Endothelial cell of umbilical vein (primary cell): ENCODE measurements around the gene TAOK1.

ENCODE experiments used
- EZH2 ChIP-seq: IDR thresholded peaks from 2 replicates; pipeline ENCODE4 v1.6.1; 2012; ENCODE audit warnings: borderline replicate concordance, low read depth, mild to moderate bottlenecking, moderate library complexity, low read length, inconsistent platforms; ENCODE audit not compliant: severe bottlenecking
- FOS ChIP-seq: IDR thresholded peaks from 2 replicates; pipeline ENCODE4 v1.6.1; 2011; ENCODE audit warnings: mild to moderate bottlenecking, low read length, moderate library complexity, borderline replicate concordance; ENCODE audit not compliant: insufficient read depth
- GATA2 ChIP-seq: IDR thresholded peaks from 2 replicates; pipeline ENCODE4 v1.7.0; 2011; ENCODE audit warnings: low read depth, mild to moderate bottlenecking, moderate library complexity, mixed read lengths, low read length; ENCODE audit not compliant: insufficient read length, insufficient read depth
- JUN ChIP-seq: IDR thresholded peaks from 2 replicates; pipeline ENCODE4 v1.6.1; 2011; ENCODE audit warnings: borderline replicate concordance, low read depth; ENCODE audit not compliant: insufficient read length, insufficient read depth
- POLR2A ChIP-seq: IDR thresholded peaks from 2 replicates; pipeline ENCODE4 v1.6.1; 2012; ENCODE audit warnings: low read depth, mild to moderate bottlenecking, control low read depth, low read length
- POLR2AphosphoS5 ChIP-seq: IDR thresholded peaks from 2 replicates; pipeline ENCODE4 v1.6.1; 2012; ENCODE audit warnings: low read depth, mild to moderate bottlenecking, control low read depth, low read length, moderate library complexity; ENCODE audit not compliant: insufficient read depth
- TF ChIP-seq, protein P1 (sequence below), 2 donors: IDR thresholded peaks; 1 replicate in 1 of 2; 2 replicates in 1 of 2; pipeline ENCODE4 v1.5.1; 2011; ENCODE audit warnings: low read length in 2 of 2, mild to moderate bottlenecking in 2 of 2, moderate library complexity in 2 of 2, control low read depth in 1 of 2, inconsistent platforms in 1 of 2, low read depth in 1 of 2; ENCODE audit not compliant: insufficient read depth in 1 of 2; ENCODE audit errors: extremely low read depth in 1 of 2
- TF ChIP-seq, protein P2 (sequence below): IDR thresholded peaks from 2 replicates; pipeline ENCODE4 v1.6.1; 2011; ENCODE audit not compliant: insufficient read depth, insufficient read length

DNA sequence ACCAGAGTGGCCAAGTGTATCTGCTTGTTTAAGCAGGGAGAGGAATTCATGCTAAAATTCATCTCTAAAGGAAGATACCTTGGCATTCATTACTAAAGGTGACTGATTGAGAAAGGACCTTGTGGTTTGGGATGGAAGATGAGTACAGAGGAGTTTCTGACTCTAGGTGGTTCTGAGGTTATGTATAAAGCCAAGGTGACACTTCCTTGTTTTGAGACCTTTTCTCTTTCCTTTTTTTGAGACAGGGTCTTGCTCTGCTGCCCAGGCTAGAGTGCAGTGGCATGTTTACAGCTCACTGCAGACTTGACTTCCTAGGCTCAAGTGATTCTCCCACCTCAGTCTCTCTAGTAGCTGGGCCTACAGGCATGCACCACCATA, 167.6 kb downstream of the TAOK1 start:
- TF ChIP-seq, protein P1, sequence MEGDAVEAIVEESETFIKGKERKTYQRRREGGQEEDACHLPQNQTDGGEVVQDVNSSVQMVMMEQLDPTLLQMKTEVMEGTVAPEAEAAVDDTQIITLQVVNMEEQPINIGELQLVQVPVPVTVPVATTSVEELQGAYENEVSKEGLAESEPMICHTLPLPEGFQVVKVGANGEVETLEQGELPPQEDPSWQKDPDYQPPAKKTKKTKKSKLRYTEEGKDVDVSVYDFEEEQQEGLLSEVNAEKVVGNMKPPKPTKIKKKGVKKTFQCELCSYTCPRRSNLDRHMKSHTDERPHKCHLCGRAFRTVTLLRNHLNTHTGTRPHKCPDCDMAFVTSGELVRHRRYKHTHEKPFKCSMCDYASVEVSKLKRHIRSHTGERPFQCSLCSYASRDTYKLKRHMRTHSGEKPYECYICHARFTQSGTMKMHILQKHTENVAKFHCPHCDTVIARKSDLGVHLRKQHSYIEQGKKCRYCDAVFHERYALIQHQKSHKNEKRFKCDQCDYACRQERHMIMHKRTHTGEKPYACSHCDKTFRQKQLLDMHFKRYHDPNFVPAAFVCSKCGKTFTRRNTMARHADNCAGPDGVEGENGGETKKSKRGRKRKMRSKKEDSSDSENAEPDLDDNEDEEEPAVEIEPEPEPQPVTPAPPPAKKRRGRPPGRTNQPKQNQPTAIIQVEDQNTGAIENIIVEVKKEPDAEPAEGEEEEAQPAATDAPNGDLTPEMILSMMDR (IDR thresholded peaks at IDR 0.05; ENCODE audit: extremely low read depth in 1 of 2, insufficient read depth in 1 of 2, low read depth in 1 of 2, low read length in 2 of 2): no peak
- TF ChIP-seq GATA2: no peak
- TF ChIP-seq EZH2: no peak
- no peak for TF ChIP-seq POLR2A
- no peak for TF ChIP-seq JUN
- TF ChIP-seq, protein P2, sequence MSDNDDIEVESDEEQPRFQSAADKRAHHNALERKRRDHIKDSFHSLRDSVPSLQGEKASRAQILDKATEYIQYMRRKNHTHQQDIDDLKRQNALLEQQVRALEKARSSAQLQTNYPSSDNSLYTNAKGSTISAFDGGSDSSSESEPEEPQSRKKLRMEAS: no peak
- no peak for TF ChIP-seq POLR2AphosphoS5
- TF ChIP-seq FOS: no peak
